Measurements from ENCODE around the gene FBXL4.

GRCh38 chr6:98838032-98838431 lies 109.7 kb downstream of the FBXL4 start:
- TF ChIP-seq CTCF (IDR thresholded peaks at IDR 0.05; ENCODE audit: poor library complexity) (no peak), EZH2phosphoT487 (IDR thresholded peaks at IDR 0.05; ENCODE audit: low read depth, severe bottlenecking, unreplicated experiment) (no peak)

All from hepatocyte (in vitro differentiated cells).